NCI-H748 (cell line): ENCODE results near the gene TREML1.
"Not testable (repeated sequence)": the region's sequence is repeated elsewhere in the genome, so short reads cannot be mapped to it uniquely, and the experiment has no call there.

Source experiments
- DNase-seq: peaks from one replicate; lab custom pipeline; 2025; ENCODE audit not compliant: unreplicated experiment; lab: John Stamatoyannopoulos, UW

TREML1 gene

GRCh38 chr6:41153451-41153850 is 696 bp downstream of the TREML1 start:
- DNase-seq: no peak

GRCh38 chr6:41150671-41151070 is 3.5 kb downstream of the TREML1 start:
- no peak for DNase-seq

GRCh38 chr6:41147917-41148316 is 6.2 kb downstream of the TREML1 start:
- no peak for DNase-seq

- no peak for DNase-seq
These were observed 17.2 kb downstream of the TREML1 start for GRCh38 chr6:41136911-41137310.

GRCh38 chr6:41135062-41135832 is 18.9 kb downstream of the TREML1 start:
- DNase-seq: no peak

GRCh38 chr6:41132254-41132653 is 21.9 kb downstream of the TREML1 start:
- peak; percentile 22 for DNase-seq

GRCh38 chr6:41125282-41125681 is 28.9 kb downstream of the TREML1 start:
- no peak for DNase-seq

- DNase-seq: no peak
These were observed 31.2 kb downstream of the TREML1 start for GRCh38 chr6:41122918-41123317.

GRCh38 chr6:41122373-41122772 is 31.8 kb downstream of the TREML1 start:
- DNase-seq: no peak

GRCh38 chr6:41120058-41120457 is 34.1 kb downstream of the TREML1 start:
- no peak for DNase-seq

- no peak for DNase-seq
These were observed 34.6 kb downstream of the TREML1 start for GRCh38 chr6:41119508-41119907.

- DNase-seq: not testable (repeated sequence)
These were observed 39.1 kb downstream of the TREML1 start for GRCh38 chr6:41115027-41115426.

GRCh38 chr6:41111017-41111416 is 43.1 kb downstream of the TREML1 start:
- no peak for DNase-seq

GRCh38 chr6:41103847-41104246 is 50.3 kb downstream of the TREML1 start:
- DNase-seq: no peak

GRCh38 chr6:41100871-41101287 is 53.3 kb downstream of the TREML1 start:
- DNase-seq: no peak
